IMR-90 (cell line): ENCODE measurements around the gene SYT17. TPM values are rescaled to one million over a fixed set of nuclear protein-coding genes. Genes with fewer than 3 reads are reported as not detected.
A peak's percentile ranks its signal among the peaks of the same experiment; 100 is the strongest.

Experiments used
- ATAC-seq: fragments of 200-7000 bp; cut with Tn5 transposase; 2 replicates; pipeline ENCODE4 v1.9.1; 2020; ENCODE audit warnings: low read depth, mild to moderate bottlenecking, moderate library complexity
- BruUV-seq: library from RNA; stranded (reverse); fragments of 400-500 nt; replicated peaks from 2 replicates; lab custom pipeline; 2021; lab: Mats Ljungman, UMichigan
- CTCF ChIA-PET: fragments of 300-600 bp; formaldehyde crosslinking; extraction: SDS; loops from one replicate; lab custom pipeline; 2021; ENCODE audit warnings: antibody characterized with exemption; lab: Yijun Ruan, JAX
- POLR2A ChIA-PET: fragments of 300-600 bp; sonication (Branson Sonifier 250); formaldehyde crosslinking; loops from one replicate; lab custom pipeline; 2022; ENCODE audit warnings: antibody characterized with exemption; ENCODE audit not compliant: unreplicated experiment; lab: Charles Lee
- DNase-seq: peaks from one replicate; pipeline ENCODE4 v3.0.0; 2013
- H2AFZ ChIP-seq: replicated peaks from 2 replicates; pipeline ENCODE3; 2013; ENCODE audit warnings: low read length, mild to moderate bottlenecking; ENCODE audit not compliant: poor library complexity
- H2AK5ac ChIP-seq: 2 replicates; pipeline ENCODE4 v1.6.1; 2013; ENCODE audit warnings: low read depth, low read length, inconsistent platforms
- H2AK9ac ChIP-seq: replicated peaks from 2 replicates; pipeline ENCODE3; 2013; ENCODE audit warnings: mild to moderate bottlenecking, low read depth, low read length, moderate library complexity; ENCODE audit not compliant: poor library complexity
- H2BK120ac ChIP-seq: 2 replicates; pipeline ENCODE4 v1.6.1; 2013; ENCODE audit warnings: low read depth, low read length, inconsistent platforms
- H2BK15ac ChIP-seq: 3 replicates; pipeline ENCODE4 v1.6.1; 2013; ENCODE audit warnings: low read depth, low read length, inconsistent platforms
- H2BK20ac ChIP-seq: 2 replicates; pipeline ENCODE4 v1.6.1; 2013; ENCODE audit warnings: low read depth, mild to moderate bottlenecking, inconsistent platforms, low read length, moderate library complexity
- H2BK5ac ChIP-seq: 2 replicates; pipeline ENCODE4 v1.6.1; 2013; ENCODE audit warnings: mild to moderate bottlenecking, low read depth, low read length, inconsistent platforms; ENCODE audit not compliant: poor library complexity, severe bottlenecking
- H3K14ac ChIP-seq: replicated peaks from 2 replicates; pipeline ENCODE4 v1.6.1; 2013; ENCODE audit warnings: low read depth, low read length, inconsistent platforms
- H3K18ac ChIP-seq: 2 replicates; pipeline ENCODE4 v1.6.1; 2013; ENCODE audit warnings: low read depth, low read length, control low read depth
- H3K23ac ChIP-seq: 2 replicates; pipeline ENCODE4 v1.6.1; 2013; ENCODE audit warnings: low read depth, low read length, inconsistent platforms
- H3K27ac ChIP-seq: 2 replicates; pipeline ENCODE4 v1.5.1; 2013; ENCODE audit warnings: mild to moderate bottlenecking, control low read depth, low read length; ENCODE audit not compliant: insufficient read depth
- H3K27me3 ChIP-seq: 2 replicates; pipeline ENCODE4 v1.6.1; 2013; ENCODE audit warnings: low read length; ENCODE audit not compliant: control insufficient read depth, insufficient read depth
- H3K36me3 ChIP-seq: 2 replicates; pipeline ENCODE4 v1.6.1; 2013; ENCODE audit warnings: low read length, mixed read lengths; ENCODE audit not compliant: control insufficient read depth, insufficient read depth
- H3K4ac ChIP-seq: 2 replicates; pipeline ENCODE4 v1.6.1; 2013; ENCODE audit warnings: low read depth, low read length, inconsistent platforms
- H3K4me1 ChIP-seq: 2 replicates; pipeline ENCODE4 v1.6.1; 2013; ENCODE audit warnings: low read length, mixed read lengths; ENCODE audit not compliant: control insufficient read depth, insufficient read depth
- H3K4me2 ChIP-seq: 2 replicates; pipeline ENCODE4 v1.6.1; 2013; ENCODE audit warnings: low read depth, mild to moderate bottlenecking, control low read depth, low read length, moderate library complexity
- H3K4me3 ChIP-seq: 2 replicates; pipeline ENCODE4 v1.5.1; 2013; ENCODE audit warnings: low read depth, mild to moderate bottlenecking, control low read depth, low read length, moderate library complexity; ENCODE audit not compliant: insufficient read depth
- H3K56ac ChIP-seq: 2 replicates; pipeline ENCODE4 v1.6.1; 2013; ENCODE audit warnings: low read length, inconsistent platforms; ENCODE audit not compliant: insufficient read depth; ENCODE audit errors: extremely low read depth
- H3K79me1 ChIP-seq, 2 experiments: 2 replicates each; pipeline ENCODE4 v1.6.1; 2013; ENCODE audit warnings: low read length in 2 of 2, inconsistent platforms in 1 of 2, low read depth in 1 of 2
- H3K9ac ChIP-seq: 2 replicates; pipeline ENCODE4 v1.6.1; 2013; ENCODE audit warnings: low read depth, low read length, control low read depth
- H3K9me1 ChIP-seq: 2 replicates; pipeline ENCODE4 v1.6.1; 2013; ENCODE audit warnings: low read length, inconsistent platforms; ENCODE audit not compliant: insufficient read depth
- H3K9me3 ChIP-seq: 2 replicates; pipeline ENCODE4 v1.6.1; 2013; ENCODE audit warnings: low read length; ENCODE audit not compliant: control insufficient read depth, insufficient read depth
- H4K20me1 ChIP-seq: 2 replicates; pipeline ENCODE4 v1.6.1; 2013; ENCODE audit warnings: low read length, inconsistent platforms; ENCODE audit not compliant: insufficient read depth
- H4K5ac ChIP-seq: 2 replicates; pipeline ENCODE4 v1.6.1; 2013; ENCODE audit warnings: mild to moderate bottlenecking, low read depth, low read length, control low read depth
- H4K8ac ChIP-seq, 2 experiments: 2 replicates each; pipeline ENCODE4 v1.6.1; 2013; ENCODE audit warnings: low read depth in 2 of 2, low read length in 2 of 2, control low read depth in 1 of 2, inconsistent platforms in 1 of 2
- H4K91ac ChIP-seq: 2 replicates; pipeline ENCODE4 v1.6.1; 2013; ENCODE audit warnings: low read depth, low read length, inconsistent platforms; ENCODE audit not compliant: insufficient read depth
- MAFK ChIP-seq: IDR thresholded peaks from 2 replicates; pipeline ENCODE4 v1.6.1; 2012; ENCODE audit warnings: low read depth, low read length, improper control_type of control experiment
- MAZ ChIP-seq: IDR thresholded peaks from 2 replicates; pipeline ENCODE4 v1.6.1; 2012; ENCODE audit warnings: low read depth, mild to moderate bottlenecking, low read length, improper control_type of control experiment, moderate library complexity, borderline replicate concordance
- MXI1 ChIP-seq: IDR thresholded peaks from 2 replicates; pipeline ENCODE4 v1.6.1; 2012; ENCODE audit warnings: low read depth, mild to moderate bottlenecking, low read length, moderate library complexity, borderline replicate concordance
- NFE2L2 ChIP-seq: fragments of 150-350 bp; IDR thresholded peaks from 2 replicates; pipeline ENCODE4 v1.6.1; 2016; ENCODE audit warnings: low read depth, mild to moderate bottlenecking, low read length
- RAD21 ChIP-seq: IDR thresholded peaks from 2 replicates; pipeline ENCODE4 v1.6.1; 2012; ENCODE audit warnings: low read length, improper control_type of control experiment
- RFX5 ChIP-seq: IDR thresholded peaks from 2 replicates; pipeline ENCODE4 v1.8.0; 2012; ENCODE audit warnings: low read depth, mild to moderate bottlenecking, low read length, moderate library complexity
- SMC3 ChIP-seq: fragments of 150-350 bp; IDR thresholded peaks from 2 replicates; pipeline ENCODE4 v1.6.1; 2016; ENCODE audit warnings: low read depth, mild to moderate bottlenecking, antibody characterized with exemption, low read length, moderate library complexity
- WGBS, 2 experiments: methylation state at CpG; one replicate each; pipeline versions ENCODE4 v1.1.5 to v1.1.7; 2013; ENCODE audit warnings: missing lambda C conversion rate in 2 of 2; ENCODE audit not compliant: insufficient read length in 1 of 2; ENCODE audit errors: extremely low coverage in 2 of 2; 5-methylcytosine and 5-hydroxymethylcytosine counted together
- dilution Hi-C: fragments of 300-500 bp; cut with HindIII; formaldehyde crosslinking; loops from one replicate; pipeline ENCODE4 v1.14.3; 2018; ENCODE audit warnings: low sequenced_read_pairs; ENCODE audit not compliant: unreplicated experiment
- in situ Hi-C: fragments of 300-500 bp; cut with MboI; formaldehyde crosslinking; loops from 3 replicates; pipeline ENCODE4 v1.14.3; 2019; ENCODE audit warnings: low sequenced_read_pairs, inconsistent platforms, mixed read lengths
- intact Hi-C: fragments of 100-400 bp; cut with micrococcal nuclease; formaldehyde crosslinking; loops from 2 replicates; pipeline ENCODE4 v1.10.0; 2022
- polyA plus RNA-seq, 3 experiments: library from polyadenylated mRNA; depleted of rRNA; stranded (reverse); fragments of >200 nt; gene quantifications; 2 replicates each; pipeline ENCODE4 v1.2.3, GENCODE V29; 2012; ENCODE audit warnings: low replicate concordance in 1 of 3
- total RNA-seq: library from RNA; depleted of rRNA; stranded (reverse); fragments of >200 nt; gene quantifications from 2 replicates; pipeline ENCODE4 v1.2.3, GENCODE V29; 2012

SYT17 gene
- total and polyA plus RNA-seq, 2 of the 4 experiments (the other 2 are of a cell fraction): not detected

GRCh38 chr16:19139436-19140091 lies 28.5 kb upstream of the SYT17 start:
- no peak for ATAC-seq
- intact Hi-C loops (no loop called here), dilution Hi-C loops (no loop called here), in situ Hi-C loops (no loop called here)
- CTCF ChIA-PET: interaction anchor here (0.7 to 1.2 kb wide), 2 partner anchors 9 to 54 kb away, joined by 3 to 5 read pairs; no protein-coding TSS in a partner anchor
- Histone ChIP-seq H3K23ac (peak overlapping the region; percentile 45; the same call in 1 of the 2 replicates), H3K27me3 (peaks cover under 1% of the 10 kb centered on the region; the same call in 1 of the 2 replicates), H2AFZ (peak overlapping the region; percentile 48), H4K8ac (peak overlapping the region in 1 of 2 experiments; percentile 66; a peak in 1 of 4 replicates), H2BK120ac (peak overlapping the region; percentile 92), H2AK9ac (peak overlapping the region; percentile 83), H3K56ac (no peak overlapping the region), H3K79me1 (peaks cover 0 to 9% of the 10 kb centered on the region in 2 experiments; a peak in 3 of 4 replicates), H3K36me3 (no peaks in the 10 kb centered on the region), H3K4ac (peak overlapping the region; percentile 82), H2AK5ac (peak overlapping the region; percentile 94), H3K4me3 (no peak overlapping the region), H3K9ac (no peak overlapping the region), H4K91ac (peak overlapping the region; percentile 52), H4K5ac (peak overlapping the region; percentile 24; the same call in 1 of the 2 replicates), H3K9me1 (peaks cover 15% of the 10 kb centered on the region), H2BK20ac (peak overlapping the region; percentile 93), H3K4me1 (peaks cover 29% of the 10 kb centered on the region), H3K18ac (peak overlapping the region; percentile 31), H4K20me1 (no peaks in the 10 kb centered on the region), H3K14ac (peak overlapping the region; percentile 55; the same call in 1 of the 2 replicates), H3K9me3 (no peaks in the 10 kb centered on the region), H3K27ac (no peak overlapping the region), H2BK5ac (no peak overlapping the region), H3K4me2 (peak overlapping the region; percentile 17; the same call in 1 of the 2 replicates), H2BK15ac (peak overlapping the region; percentile 86; the same call in 2 of the 3 replicates)
- BruUV-seq: no TSS peak
- WGBS, 2 experiments: no CpG with 5 or more reads among the region's 5 CpGs
- POLR2A ChIA-PET: no interaction called here
- no peak for DNase-seq
- TF ChIP-seq RFX5 (no peak), MAFK (no peak), MXI1 (no peak), SMC3 (no peak), MAZ (no peak), NFE2L2 (no peak), RAD21 (no peak)
